GM21381 (cell line): ENCODE results near the gene HPRT1.

Experiments used
- ATAC-seq: cut with Tn5 transposase; IDR thresholded peaks from one replicate; pipeline ENCODE4 v1.9.1; 2021; ENCODE audit warnings: mild to moderate bottlenecking, moderate library complexity; ENCODE audit not compliant: unreplicated experiment

HPRT1 gene

GRCh38 chrX:134541906-134542305 lies 81.9 kb downstream of the HPRT1 start:
- no peak for ATAC-seq

GRCh38 chrX:134542485-134542884 lies 82.5 kb downstream of the HPRT1 start:
- ATAC-seq, result no peak

GRCh38 chrX:134543288-134543687 lies 83.3 kb downstream of the HPRT1 start:
- no peak for ATAC-seq

- no peak for ATAC-seq
Observed at GRCh38 chrX:134544135-134544512, 84.2 kb downstream of the HPRT1 start.

- ATAC-seq, result no peak
Observed at GRCh38 chrX:134544513-134545151, 84.7 kb downstream of the HPRT1 start.

- no peak for ATAC-seq
Observed at GRCh38 chrX:134545510-134545909, 85.5 kb downstream of the HPRT1 start.

GRCh38 chrX:134546187-134546586 lies 86.2 kb downstream of the HPRT1 start:
- no peak for ATAC-seq

GRCh38 chrX:134547047-134547679 lies 87.2 kb downstream of the HPRT1 start:
- no peak for ATAC-seq

GRCh38 chrX:134548257-134549201 lies 88.6 kb downstream of the HPRT1 start:
- no peak for ATAC-seq
